ENCODE results near the gene DUS3L. TPM values are rescaled to one million over a fixed set of nuclear protein-coding genes. Genes with fewer than 3 reads are reported as not detected.

DUS3L gene
- polyA plus RNA-seq, 10 donors, result 14.3 to 19.6 (median 17.1) TPM

GRCh38 chr19:5823579-5824281, 32.8 kb upstream of the DUS3L start:
- DNase-seq, result no peak

- DNase-seq, result no peak
Measured at GRCh38 chr19:5822181-5822844, 31.4 kb upstream of the DUS3L start.

DNA sequence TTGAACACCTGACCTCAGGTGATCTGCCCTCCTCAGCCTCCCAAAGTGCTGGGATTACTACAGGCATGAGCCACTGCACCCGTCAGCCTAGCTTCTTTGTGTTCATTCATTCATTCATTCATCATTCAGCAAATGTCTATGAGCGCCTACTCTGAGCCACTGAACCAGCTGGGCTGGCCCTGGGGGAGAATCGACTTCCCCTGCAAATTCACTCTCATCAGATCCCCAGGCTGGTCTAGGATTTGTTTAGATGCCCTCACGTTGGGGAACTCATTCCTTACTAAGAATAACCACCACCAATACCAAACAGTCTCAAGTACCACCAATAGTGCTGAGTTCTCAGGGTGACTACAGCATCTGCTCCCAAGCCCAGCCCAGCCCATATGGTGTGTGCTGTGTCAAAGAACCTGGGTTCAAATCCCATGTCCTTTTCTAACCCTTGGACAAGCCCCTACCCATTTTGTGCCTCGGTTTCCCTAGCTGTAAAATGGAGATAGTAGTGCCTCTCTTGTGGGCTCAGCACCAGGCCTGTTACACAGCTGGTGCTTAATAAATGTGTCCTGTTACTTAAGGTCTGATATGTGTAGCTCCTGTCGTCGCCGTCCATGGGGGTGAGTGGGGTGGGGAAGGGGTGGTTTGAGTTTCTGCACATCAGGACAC, 30.7 kb upstream of the DUS3L start:
- DNase-seq, result no peak

- no peak for DNase-seq
Measured at GRCh38 chr19:5820785-5821184, 29.8 kb upstream of the DUS3L start.

DNA sequence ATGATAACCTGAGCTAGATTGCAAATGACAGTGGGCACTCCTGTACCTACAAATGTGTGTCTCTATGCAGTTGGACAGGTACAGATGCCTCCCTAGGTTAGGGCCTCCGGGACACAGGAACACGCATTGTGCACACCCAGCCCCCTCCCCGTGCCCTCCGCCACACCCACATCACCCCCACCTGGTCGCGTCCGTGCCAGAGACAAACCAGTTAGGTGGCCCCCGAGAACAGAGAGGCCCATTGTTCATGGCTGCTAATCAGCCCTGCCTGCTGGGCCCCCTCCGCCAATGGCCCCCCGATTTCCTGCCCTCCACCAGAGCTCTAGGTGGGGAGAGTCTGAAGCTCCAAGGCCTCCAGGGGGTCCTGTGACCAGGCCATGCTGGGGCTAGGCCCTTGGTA, 27.6 kb upstream of the DUS3L start:
- no peak for DNase-seq

- no peak for DNase-seq
Measured at GRCh38 chr19:5817218-5817617, 26.3 kb upstream of the DUS3L start.

DNA sequence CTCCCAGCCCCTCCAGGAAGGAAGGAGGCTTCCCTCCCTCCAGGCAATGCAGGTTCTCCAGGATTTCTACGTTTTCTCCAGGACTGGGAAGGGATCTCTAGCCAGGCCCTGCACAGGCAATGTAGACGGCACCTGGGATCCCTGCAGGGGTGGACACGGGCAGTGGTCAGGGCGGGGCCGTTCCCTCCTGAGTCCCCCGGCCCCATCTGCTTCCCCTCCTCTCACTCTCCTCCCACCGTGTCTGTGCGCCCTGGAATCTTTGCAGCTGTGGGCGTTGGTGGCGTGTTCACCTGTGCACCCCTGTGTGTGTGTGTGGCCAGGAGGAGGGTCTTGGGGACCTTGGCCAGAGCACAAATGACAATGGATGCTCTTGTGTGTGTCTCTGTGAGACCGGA, 23.9 kb upstream of the DUS3L start:
- DNase-seq, result no peak

- DNase-seq, result no peak
Measured at GRCh38 chr19:5814123-5814851, 23.3 kb upstream of the DUS3L start.

DNA sequence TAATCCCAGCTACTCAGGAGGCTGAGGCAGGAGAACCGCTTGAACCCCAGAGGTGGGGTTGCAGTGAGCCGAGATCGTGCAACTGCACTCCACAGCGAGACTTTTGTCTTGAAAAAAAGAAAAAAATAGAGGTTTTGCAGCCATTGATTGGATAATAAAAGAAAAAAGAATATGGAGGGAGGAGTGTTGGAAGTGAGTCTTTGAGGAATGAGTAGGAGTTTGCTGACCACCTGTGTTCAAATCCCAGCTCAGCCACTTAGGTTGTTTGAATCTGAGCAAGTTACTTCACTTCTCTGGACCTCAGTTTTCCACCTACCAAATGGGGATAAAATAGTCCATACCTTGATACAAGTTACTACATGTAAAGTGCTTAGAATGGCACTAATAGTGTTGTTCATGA, 20.2 kb upstream of the DUS3L start:
- DNase-seq, result no peak

DNA sequence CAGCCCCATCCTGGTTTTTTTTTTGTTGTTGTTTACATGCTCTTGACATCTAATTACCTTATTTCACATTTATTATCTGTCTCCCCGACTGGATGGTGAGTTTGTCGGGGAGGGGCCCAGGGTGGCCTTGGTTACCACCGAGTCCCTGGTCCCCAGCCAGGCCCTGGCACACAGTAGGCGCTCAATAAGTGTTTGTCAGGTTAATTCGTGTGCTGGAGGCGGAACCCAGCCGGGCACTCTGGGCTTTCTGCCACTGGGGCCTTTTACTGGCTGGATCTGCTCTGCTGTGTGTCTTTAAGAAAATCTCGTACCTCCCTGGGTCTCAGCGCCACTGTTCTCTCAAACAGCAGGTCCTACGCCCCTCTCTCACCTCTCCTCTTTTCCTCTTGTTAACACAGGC, 18.5 kb upstream of the DUS3L start:
- no peak for DNase-seq

DNA sequence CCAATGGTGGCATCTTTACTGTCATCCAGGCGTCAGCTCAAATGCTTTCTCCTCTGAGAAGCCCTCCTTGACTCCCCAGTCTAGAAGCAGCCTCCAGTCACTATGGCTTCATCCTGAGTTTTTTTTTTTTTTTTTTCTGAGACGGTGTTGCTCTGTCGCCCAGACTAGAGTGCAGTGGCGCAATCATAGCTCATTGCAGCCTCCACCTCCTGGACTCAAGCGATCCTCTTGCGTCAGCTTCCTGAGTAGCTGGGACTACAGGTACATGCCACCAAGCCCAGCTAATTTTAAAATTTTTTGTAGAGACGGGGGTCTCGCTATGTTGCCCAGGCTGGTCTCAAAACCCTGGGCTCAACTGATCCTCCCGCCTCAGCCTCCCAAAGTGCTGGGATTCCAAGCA, 18.1 kb upstream of the DUS3L start:
- no peak for DNase-seq

GRCh38 chr19:5808120-5808816, 17.3 kb upstream of the DUS3L start:
- DNase-seq, result no peak

- no peak for DNase-seq
Measured at GRCh38 chr19:5806905-5807304, 15.9 kb upstream of the DUS3L start.

DNA sequence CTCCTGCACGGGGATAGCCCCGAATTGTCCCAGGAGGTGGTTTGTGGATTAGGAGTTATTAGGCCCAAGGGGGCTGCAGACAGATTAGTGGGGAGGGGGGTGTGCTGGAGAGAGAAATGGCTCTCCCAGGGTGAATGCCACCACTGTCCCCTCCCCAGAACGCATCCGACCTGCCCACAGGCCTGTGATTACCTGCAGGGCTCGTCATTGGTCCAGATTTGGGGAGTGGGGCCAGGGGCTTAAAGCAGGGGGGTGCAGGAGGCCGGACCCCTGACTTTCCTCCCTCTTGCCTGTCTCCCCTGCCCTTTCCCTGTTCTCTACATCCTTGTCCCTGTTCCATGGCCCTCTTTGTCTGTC, 15.1 kb upstream of the DUS3L start:
- DNase-seq, result no peak

GRCh38 chr19:5805462-5806132, 14.6 kb upstream of the DUS3L start:
- DNase-seq, result peak in 2 of 3 donors; percentile 40 to 65

DNA sequence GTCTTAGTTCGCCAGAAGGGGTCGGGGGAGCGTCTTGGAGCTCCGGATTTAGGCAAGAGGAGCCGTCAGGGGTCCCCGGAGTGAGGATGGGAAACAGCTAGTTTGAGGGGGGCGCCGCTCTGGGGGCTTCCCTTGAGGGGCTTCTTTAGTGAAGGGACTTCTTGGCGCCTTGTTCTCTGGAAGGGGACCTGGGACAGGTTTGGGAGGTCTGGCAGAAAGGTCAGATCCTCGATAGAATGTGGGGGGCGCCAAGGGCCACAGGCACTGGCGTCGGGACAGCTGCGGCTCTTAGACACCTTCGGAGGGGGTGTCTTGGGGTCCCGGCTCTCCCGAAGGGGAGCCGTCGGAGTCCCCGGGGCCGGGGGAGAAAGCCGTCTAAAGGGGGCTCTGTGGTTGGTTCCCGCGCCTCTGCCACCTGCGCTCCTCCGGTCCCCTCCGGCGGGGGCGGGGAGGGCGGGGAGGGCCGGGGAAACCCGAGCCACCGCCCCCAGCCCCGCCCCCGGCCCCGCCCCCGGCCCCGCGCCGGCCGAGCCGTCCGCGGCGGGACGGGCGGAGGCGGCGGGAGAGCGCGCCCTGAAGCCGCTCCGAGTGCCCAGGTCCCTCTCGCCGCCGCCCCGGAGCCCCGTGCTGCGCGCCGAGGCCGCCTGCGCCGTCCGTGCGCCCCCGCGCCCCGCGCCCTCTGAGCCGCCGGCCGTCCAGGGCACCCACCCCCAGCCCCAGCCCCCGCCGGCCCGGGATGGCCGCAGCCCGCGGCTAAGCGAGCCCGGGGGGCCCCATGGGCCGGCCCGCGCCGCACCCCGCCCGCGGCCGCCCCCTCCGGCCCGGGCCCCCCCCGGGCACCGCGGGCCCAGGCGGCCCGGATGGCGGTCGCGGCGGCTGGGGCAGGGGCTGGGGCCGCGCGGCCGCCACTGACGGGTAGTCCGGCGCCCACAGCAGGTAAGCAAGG, 13.8 kb upstream of the DUS3L start, which contains the start of gene NRTN:
Gene NRTN, plus strand, starts transcription at position 552 of the 946 bp plus-strand sequence. CDS start 19,099 bp downstream, outside the sequence.
- no peak for DNase-seq

- peak; percentile 81 to 95 (median 92) for DNase-seq
Measured at GRCh38 chr19:5803752-5804515, 13.0 kb upstream of the DUS3L start.

- DNase-seq, result no peak
Measured at GRCh38 chr19:5803441-5803751, 12.4 kb upstream of the DUS3L start.

All from muscle of back (tissue), 11 donors.